ENCODE data around the gene FRS3. TPM values are rescaled to one million over a fixed set of nuclear protein-coding genes. Genes with fewer than 3 reads are reported as not detected.
A peak's percentile ranks its signal among the peaks of the same experiment; 100 is the strongest.

FRS3 gene
- total and polyA plus RNA-seq, 2 experiments from 2014 or later, result 1.3 to 3.3 TPM

DNA sequence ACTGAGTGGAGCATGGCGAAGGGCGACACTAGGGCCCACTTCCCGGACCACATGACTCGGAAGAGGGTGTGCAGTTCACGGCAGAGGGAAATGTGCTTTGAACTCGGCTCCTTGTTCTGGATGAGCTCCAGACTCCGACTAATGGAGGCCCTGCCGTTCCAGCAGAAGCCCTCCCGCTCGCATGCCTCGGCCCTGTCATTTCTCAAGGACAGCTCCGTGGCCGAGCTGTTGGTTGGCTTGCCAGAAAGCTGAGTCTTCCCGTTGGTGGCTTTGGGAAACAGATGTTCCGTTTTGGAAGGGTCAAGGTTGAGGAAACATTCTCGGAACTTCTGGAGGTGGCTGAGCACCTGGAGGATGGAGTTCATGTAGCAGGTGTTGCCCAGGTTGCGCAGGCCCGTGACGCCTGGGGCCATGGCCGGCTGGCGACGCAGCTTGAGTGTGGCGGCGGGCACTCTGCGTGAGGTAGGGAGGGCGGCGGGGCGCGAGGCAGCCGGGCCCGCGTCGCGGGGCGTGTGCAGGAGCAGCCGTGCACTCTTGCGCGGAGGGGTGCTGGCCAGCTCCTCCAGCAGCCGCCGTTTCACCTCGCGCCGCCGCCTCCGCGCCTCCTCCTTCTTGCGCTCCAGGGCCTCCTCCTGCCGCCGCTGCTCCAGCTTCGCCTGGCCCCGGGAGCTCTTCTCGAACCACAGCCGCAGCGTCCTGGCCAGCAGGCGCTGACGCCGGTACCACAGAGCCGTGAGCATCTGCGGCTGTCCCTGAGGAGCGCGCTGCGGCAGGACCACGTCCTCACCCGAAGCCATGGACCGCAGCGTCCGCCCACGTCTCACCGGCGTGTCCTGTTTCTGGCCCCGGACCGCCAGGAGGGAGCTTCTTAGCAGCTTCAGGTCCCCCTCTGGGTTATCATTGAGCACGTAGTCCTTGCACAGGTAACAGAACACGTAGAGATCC is 26.4 kb upstream of the FRS3 start:
- no peaks in the 10 kb centered on the region for H3K36me3 ChIP-seq (ENCODE audit: insufficient read depth)
- H3F3A ChIP-seq (replicated peaks; ENCODE audit: low read depth), result no peaks in the 10 kb centered on the region
- no peak overlapping the region for H2AFZ ChIP-seq
- no peak overlapping the region for H3K4me3 Mint-ChIP-seq
- TF ChIP-seq, protein P1, sequence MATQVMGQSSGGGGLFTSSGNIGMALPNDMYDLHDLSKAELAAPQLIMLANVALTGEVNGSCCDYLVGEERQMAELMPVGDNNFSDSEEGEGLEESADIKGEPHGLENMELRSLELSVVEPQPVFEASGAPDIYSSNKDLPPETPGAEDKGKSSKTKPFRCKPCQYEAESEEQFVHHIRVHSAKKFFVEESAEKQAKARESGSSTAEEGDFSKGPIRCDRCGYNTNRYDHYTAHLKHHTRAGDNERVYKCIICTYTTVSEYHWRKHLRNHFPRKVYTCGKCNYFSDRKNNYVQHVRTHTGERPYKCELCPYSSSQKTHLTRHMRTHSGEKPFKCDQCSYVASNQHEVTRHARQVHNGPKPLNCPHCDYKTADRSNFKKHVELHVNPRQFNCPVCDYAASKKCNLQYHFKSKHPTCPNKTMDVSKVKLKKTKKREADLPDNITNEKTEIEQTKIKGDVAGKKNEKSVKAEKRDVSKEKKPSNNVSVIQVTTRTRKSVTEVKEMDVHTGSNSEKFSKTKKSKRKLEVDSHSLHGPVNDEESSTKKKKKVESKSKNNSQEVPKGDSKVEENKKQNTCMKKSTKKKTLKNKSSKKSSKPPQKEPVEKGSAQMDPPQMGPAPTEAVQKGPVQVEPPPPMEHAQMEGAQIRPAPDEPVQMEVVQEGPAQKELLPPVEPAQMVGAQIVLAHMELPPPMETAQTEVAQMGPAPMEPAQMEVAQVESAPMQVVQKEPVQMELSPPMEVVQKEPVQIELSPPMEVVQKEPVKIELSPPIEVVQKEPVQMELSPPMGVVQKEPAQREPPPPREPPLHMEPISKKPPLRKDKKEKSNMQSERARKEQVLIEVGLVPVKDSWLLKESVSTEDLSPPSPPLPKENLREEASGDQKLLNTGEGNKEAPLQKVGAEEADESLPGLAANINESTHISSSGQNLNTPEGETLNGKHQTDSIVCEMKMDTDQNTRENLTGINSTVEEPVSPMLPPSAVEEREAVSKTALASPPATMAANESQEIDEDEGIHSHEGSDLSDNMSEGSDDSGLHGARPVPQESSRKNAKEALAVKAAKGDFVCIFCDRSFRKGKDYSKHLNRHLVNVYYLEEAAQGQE (IDR thresholded peaks at IDR 0.05; ENCODE audit: unreplicated experiment), result no peak
- TF ChIP-seq, protein P2, sequence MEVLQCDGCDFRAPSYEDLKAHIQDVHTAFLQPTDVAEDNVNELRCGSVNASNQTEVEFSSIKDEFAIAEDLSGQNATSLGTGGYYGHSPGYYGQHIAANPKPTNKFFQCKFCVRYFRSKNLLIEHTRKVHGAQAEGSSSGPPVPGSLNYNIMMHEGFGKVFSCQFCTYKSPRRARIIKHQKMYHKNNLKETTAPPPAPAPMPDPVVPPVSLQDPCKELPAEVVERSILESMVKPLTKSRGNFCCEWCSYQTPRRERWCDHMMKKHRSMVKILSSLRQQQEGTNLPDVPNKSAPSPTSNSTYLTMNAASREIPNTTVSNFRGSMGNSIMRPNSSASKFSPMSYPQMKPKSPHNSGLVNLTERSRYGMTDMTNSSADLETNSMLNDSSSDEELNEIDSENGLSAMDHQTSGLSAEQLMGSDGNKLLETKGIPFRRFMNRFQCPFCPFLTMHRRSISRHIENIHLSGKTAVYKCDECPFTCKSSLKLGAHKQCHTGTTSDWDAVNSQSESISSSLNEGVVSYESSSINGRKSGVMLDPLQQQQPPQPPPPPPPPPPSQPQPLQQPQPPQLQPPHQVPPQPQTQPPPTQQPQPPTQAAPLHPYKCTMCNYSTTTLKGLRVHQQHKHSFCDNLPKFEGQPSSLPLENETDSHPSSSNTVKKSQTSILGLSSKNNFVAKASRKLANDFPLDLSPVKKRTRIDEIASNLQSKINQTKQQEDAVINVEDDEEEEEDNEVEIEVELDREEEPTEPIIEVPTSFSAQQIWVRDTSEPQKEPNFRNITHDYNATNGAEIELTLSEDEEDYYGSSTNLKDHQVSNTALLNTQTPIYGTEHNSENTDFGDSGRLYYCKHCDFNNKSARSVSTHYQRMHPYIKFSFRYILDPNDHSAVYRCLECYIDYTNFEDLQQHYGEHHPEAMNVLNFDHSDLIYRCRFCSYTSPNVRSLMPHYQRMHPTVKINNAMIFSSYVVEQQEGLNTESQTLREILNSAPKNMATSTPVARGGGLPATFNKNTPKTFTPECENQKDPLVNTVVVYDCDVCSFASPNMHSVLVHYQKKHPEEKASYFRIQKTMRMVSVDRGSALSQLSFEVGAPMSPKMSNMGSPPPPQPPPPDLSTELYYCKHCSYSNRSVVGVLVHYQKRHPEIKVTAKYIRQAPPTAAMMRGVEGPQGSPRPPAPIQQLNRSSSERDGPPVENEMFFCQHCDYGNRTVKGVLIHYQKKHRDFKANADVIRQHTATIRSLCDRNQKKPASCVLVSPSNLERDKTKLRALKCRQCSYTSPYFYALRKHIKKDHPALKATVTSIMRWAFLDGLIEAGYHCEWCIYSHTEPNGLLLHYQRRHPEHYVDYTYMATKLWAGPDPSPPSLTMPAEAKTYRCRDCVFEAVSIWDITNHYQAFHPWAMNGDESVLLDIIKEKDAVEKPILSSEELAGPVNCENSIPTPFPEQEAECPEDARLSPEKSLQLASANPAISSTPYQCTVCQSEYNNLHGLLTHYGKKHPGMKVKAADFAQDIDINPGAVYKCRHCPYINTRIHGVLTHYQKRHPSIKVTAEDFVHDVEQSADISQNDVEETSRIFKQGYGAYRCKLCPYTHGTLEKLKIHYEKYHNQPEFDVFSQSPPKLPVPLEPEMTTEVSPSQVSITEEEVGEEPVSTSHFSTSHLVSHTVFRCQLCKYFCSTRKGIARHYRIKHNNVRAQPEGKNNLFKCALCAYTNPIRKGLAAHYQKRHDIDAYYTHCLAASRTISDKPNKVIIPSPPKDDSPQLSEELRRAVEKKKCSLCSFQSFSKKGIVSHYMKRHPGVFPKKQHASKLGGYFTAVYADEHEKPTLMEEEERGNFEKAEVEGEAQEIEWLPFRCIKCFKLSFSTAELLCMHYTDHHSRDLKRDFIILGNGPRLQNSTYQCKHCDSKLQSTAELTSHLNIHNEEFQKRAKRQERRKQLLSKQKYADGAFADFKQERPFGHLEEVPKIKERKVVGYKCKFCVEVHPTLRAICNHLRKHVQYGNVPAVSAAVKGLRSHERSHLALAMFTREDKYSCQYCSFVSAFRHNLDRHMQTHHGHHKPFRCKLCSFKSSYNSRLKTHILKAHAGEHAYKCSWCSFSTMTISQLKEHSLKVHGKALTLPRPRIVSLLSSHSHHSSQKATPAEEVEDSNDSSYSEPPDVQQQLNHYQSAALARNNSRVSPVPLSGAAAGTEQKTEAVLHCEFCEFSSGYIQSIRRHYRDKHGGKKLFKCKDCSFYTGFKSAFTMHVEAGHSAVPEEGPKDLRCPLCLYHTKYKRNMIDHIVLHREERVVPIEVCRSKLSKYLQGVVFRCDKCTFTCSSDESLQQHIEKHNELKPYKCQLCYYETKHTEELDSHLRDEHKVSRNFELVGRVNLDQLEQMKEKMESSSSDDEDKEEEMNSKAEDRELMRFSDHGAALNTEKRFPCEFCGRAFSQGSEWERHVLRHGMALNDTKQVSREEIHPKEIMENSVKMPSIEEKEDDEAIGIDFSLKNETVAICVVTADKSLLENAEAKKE (CRISPR knock-in tag; IDR thresholded peaks at IDR 0.05), result no peak
- TF ChIP-seq CREB1 (CRISPR knock-in tag; IDR thresholded peaks at IDR 0.05; ENCODE audit: low read depth) (no peak), JUNB (IDR thresholded peaks at IDR 0.05; ENCODE audit: unreplicated experiment) (no peak), POLR2AphosphoS5 (IDR thresholded peaks at IDR 0.05; ENCODE audit: low read depth) (no peak), ZNF114 (CRISPR knock-in tag; IDR thresholded peaks at IDR 0.05) (no peak), ZNF331 (CRISPR knock-in tag; IDR thresholded peaks at IDR 0.05; ENCODE audit: low read depth) (no peak)
- 0 out of 2 replicates have a peak, but pooled peaks cover 4% of the 10 kb centered on the region for H4K20me1 ChIP-seq (replicated peaks; ENCODE audit: insufficient read depth)
- no peaks in the 10 kb centered on the region for H3K79me2 ChIP-seq (replicated peaks; ENCODE audit: insufficient read depth)
- H3K27me3 Mint-ChIP-seq (ENCODE audit: insufficient read depth, low read depth, poor library complexity), result peaks cover 5% of the 10 kb centered on the region
- H3K27ac ChIP-seq (ENCODE audit: low read depth), result no peak overlapping the region
- H3K4me1 ChIP-seq (ENCODE audit: insufficient read depth), result no peaks in the 10 kb centered on the region
- no peak overlapping the region for H3K4me3 ChIP-seq
- no peaks in the 10 kb centered on the region for H3K27me3 ChIP-seq (ENCODE audit: insufficient read depth)
- H3K36me3 Mint-ChIP-seq (ENCODE audit: low read depth), result peaks cover 4% of the 10 kb centered on the region; the same call in 1 of the 3 replicates
- no peaks in the 10 kb centered on the region for H3K9me2 ChIP-seq (ENCODE audit: insufficient read depth)
- no peak overlapping the region for H3K27ac Mint-ChIP-seq
- no peaks in the 10 kb centered on the region for H3K4me1 Mint-ChIP-seq
- H3K9me3 Mint-ChIP-seq, result no peaks in the 10 kb centered on the region
- DNase-seq (ENCODE audit: low spot score) (no peak), ATAC-seq (peak; percentile 67)
- no peak overlapping the region for H3K4me2 ChIP-seq

Data from GM23338 (cell line).